Loucy (cell line): ENCODE measurements around the gene CRYBG2.

Experiments
- CTCF ChIP-seq: fragments of 200-600 bp; sonication (generic); conservative IDR thresholded peaks from 2 replicates; pipeline ENCODE4 v1.5.1; 2014; ENCODE audit warnings: mild to moderate bottlenecking, antibody characterized with exemption, low read length
- EZH2phosphoT487 ChIP-seq: fragments of 200-600 bp; IDR thresholded peaks from 2 replicates; pipeline ENCODE4 v1.6.1; 2018; ENCODE audit warnings: antibody characterized with exemption, mild to moderate bottlenecking, moderate library complexity, borderline replicate concordance

- no peak for TF ChIP-seq CTCF
- TF ChIP-seq EZH2phosphoT487 = no peak
Measured at GRCh38 chr1:26278724-26279455, 75.0 kb downstream of the CRYBG2 start.
